HG02970 (cell line): ENCODE results near the gene EPB42.
A peak's percentile ranks its signal among the peaks of the same experiment; 100 is the strongest.

Source experiments
- ATAC-seq: cut with Tn5 transposase; IDR thresholded peaks from one replicate; pipeline ENCODE4 v1.9.1; 2021; ENCODE audit warnings: mild to moderate bottlenecking, moderate library complexity, moderate number of reproducible peaks; ENCODE audit not compliant: unreplicated experiment, low FRiP score

EPB42 gene

DNA sequence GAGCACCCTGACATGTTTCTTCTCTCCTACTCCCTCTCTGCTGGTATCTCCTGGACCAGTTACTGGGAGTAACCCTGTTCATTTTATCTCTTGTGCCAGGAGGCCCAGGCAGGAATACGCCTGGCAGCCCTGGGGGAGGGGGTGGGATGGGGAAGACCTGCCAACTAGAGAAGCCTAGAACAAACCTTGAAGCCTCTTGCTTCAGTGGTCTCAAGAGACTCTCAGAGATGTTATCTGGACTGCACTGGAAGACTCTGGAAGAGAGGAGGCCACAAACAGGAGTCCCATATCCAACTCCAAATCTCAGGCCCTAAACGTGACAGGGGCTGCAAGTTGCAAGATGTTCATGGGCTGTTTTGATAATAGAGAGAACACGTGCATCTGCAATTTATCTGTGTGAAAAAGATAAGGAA lies at the start of gene EPB42:
TSS of gene EPB42 (minus strand) at position 28 of the 413 bp plus-strand sequence. CDS start 193 bp downstream, outside the sequence.
- no peak for ATAC-seq

DNA sequence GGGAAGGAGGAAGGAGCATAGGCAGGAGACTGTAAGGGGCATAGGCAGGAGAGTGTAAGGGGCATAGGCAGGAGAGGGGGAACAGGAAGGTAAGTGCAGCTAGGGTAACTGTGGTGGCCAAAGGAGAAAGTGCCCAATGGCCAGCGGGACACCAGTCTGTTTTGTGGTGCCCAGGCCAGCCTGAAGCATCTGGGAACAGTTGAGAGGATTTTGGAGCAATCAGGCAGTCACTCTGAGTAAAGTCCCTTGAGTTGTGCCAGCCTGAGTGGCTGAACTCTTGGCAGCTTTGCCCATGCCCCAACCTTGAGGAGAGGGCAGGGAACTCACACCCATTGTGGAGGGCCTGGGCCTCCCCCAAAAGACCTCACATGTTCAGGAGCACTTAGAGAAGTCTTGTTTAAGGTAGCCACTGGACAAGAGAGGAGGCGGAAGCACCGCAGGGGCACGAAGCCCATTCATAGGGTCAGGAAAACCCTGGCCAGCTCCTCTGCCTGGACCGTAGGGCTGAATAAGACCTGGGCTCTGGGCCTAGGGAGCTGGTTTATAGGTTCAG lies 49.4 kb upstream of the EPB42 start:
- ATAC-seq, result no peak

GRCh38 chr15:43268111-43269105 lies 47.6 kb upstream of the EPB42 start:
- no peak for ATAC-seq

GRCh38 chr15:43267439-43267838 lies 46.6 kb upstream of the EPB42 start:
- ATAC-seq, result no peak

DNA sequence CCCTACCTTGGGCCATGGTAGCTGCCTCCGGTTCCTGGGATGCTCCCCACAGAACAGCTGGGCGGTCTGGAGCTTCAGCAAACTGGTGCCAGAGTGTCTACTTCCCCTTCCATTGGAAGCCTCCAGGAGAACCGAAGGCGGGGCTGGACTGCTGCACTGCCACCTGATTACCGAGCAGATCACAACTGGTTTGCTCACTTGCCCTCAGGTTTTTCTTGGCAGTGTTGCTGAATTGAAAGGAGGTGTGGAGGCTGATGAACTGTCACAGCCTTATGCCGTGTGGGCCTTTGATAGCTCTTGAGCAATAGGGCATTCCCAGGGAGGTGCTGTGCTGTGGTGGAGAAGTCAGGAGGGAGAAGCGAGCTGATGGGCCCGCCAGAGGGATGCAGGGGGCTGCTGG lies 46.0 kb upstream of the EPB42 start, which contains the start of gene TGM5:
TSS of gene TGM5 (minus strand) at position 95 of the 400 bp plus-strand sequence. CDS start at position 16, 79 bp downstream.
- no peak for ATAC-seq

GRCh38 chr15:43266386-43266785 lies 45.6 kb upstream of the EPB42 start:
- ATAC-seq, result no peak

GRCh38 chr15:43260011-43260615 lies 39.3 kb upstream of the EPB42 start:
- ATAC-seq, result no peak

DNA sequence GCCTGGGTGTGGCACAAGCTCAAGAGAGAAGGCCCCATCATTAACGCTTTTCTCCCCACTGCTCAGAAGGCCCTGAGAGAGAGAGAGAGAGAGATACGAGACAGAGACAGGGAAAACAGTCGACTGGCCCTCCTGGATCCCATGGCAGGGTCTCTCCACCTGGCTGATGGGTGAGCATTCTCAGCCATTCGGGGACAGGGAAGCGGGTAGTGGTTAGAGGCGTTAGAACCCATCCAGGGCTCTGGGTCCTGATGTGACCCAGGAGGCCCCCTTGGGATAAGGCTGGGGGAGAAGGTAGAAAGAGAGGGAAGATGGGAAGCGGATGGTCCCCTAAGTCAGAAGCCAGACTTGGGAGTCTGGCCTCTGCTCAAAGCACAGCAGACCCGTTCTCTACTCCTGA lies 38.0 kb upstream of the EPB42 start:
- ATAC-seq, result no peak

DNA sequence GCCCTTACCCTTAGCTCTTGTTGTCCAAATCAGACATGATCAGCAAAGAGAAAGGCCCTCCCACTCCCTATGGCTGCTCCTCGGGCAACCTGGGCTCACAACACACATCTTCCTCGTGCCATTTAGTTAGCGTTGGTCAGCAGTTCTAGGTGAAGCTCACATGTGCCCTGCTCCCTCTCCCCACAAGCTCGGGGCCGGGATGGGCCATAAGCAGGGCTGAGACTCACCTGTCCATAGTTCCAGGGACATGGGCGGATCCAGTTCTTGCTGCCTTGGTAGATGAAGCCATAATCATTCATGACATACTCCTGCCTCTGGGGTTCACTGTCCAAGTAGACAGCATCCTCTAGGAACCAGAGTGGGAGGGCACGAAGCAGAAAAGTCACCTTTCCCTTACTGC lies 35.5 kb upstream of the EPB42 start:
- ATAC-seq, result no peak

GRCh38 chr15:43255376-43255775 lies 34.6 kb upstream of the EPB42 start:
- ATAC-seq, result no peak

GRCh38 chr15:43253431-43254403 lies 32.9 kb upstream of the EPB42 start:
- ATAC-seq, result peak; percentile 39

- ATAC-seq, result no peak
Observed at GRCh38 chr15:43251871-43252250, 31.0 kb upstream of the EPB42 start.

DNA sequence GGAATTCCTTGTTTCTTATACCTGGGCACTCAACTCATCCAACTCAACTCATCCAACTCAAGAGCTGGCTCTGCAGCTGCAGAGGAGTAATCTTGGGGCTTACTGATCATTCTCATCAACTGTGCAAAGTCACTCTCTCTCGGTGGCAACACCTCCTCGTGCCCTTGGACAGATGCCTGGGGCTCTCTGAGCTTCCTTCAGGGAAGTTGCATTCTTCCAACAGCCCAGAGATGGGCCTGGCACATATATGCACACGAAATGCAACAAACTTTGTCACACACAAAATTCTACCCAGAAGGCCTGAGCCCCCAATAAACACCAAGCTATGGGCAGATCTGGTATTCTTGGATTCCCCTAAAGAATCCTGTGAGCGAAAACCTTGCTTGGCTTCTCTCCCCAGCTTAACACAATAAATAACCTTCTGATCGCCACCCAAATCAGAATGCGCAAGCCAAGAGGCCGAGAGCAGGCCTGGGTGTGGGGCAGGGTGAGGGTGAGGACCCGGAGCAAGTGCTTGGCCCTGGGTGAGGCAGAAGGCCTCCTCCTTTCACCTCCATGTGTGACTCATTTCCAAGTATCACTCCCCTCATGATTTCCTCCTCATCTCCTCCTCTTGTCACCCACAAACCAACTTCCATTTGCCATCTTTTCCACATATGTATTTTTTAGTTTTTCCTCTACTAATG lies 30.5 kb upstream of the EPB42 start:
- no peak for ATAC-seq

GRCh38 chr15:43250785-43251184 lies 30.0 kb upstream of the EPB42 start:
- ATAC-seq, result no peak

DNA sequence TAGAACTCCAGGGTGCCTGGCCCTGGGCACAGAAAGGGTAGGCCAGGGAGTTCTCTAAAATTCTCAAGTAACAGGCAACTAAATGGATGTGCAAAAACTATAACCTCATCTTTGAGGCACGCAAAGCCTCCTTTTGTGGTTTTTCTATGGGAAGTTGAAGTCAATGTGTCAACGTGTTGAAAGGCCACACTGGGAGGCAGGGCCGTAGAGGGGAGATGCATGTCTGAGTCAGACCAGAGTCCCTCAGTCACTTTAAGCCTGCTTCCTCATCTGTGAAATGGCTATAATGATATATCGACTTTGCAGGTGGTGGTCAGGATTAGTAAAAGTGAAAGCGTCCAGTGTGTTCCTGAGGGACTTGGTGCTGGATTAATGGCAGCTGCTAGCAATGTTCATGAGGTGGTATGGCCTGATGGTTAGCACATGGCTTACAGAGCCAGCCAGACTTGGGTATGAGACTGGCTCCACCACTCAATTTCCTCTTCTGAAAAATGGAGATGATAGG lies 28.9 kb upstream of the EPB42 start:
- no peak for ATAC-seq

DNA sequence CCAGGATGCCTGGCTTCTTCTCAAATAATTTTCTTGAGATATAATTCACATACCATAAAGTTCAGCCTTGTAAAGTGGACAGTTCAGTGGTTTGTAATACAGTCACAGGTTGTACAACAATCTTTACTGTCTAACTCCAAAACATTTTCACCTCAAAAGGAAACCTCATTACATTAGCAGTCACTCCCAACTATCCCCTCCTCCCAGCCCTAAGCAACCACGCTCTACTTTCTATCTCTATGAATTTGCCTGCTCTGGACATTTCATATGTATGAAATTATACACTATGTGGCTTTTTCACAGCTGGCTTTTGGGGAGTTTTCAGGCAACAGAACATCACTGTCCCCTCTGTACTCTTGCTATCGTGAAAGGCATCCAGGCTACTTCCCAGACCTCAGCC lies 28.4 kb upstream of the EPB42 start:
- no peak for ATAC-seq

- no peak for ATAC-seq
Observed at GRCh38 chr15:43246261-43246774, 25.5 kb upstream of the EPB42 start.

GRCh38 chr15:43244092-43244491 lies 23.3 kb upstream of the EPB42 start:
- ATAC-seq, result no peak

- ATAC-seq, result no peak
Observed at GRCh38 chr15:43243020-43243645, 22.3 kb upstream of the EPB42 start.
